Measurements from ENCODE around the gene TSHZ1. TPM values are rescaled to one million over a fixed set of nuclear protein-coding genes. Genes with fewer than 3 reads are reported as not detected.

Gene TSHZ1
- total RNA-seq, 2 experiments from 2014 or later, result 23.7 to 25.2 TPM

DNA sequence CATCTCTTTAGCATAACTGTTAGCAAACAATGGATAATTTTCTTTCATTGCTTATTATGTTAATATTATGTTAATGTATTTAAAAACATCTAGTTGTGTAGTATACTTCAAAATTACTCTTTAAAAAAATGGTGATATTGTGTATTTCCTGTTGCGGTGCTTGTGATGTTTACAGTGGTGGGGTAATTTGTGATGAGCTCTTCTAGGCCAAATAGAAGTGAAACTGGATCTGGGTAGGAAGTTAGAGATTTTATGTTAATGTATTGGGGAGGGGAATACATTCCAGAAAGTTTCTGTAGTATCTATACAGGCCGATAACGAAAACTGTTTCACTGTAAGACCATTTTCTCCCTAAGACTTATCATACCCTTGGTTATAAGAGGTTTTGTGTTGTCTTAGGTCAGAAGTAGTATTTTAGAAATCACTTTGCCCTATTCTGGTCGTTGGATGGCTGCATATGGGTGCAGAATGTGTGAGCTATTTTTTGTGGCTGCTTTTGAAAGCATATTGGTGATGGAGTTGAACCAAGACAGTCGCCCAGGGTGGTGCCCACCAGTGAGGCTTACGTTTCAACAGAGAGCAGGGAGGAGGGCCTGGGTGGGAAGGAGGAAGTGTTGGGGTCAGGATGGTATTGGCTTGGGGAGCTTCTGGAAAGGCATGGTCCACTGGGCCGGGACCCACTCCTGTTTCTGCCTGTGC is 5.8 kb downstream of the TSHZ1 start:
- H3K4me3 Mint-ChIP-seq, result peak overlapping the region; percentile 76
- POLR2A ChIA-PET, result interaction anchor here (2.0 kb wide), 1 partner anchor 30 kb away, joined by 6 read pairs; no protein-coding TSS in a partner anchor
- peaks cover 44% of the 10 kb centered on the region for H3K4me1 Mint-ChIP-seq
- no peaks in the 10 kb centered on the region for H3K27me3 Mint-ChIP-seq
- ATAC-seq (ENCODE audit: low read depth) (peak; percentile 62), DNase-seq (no peak)
- H3K27ac Mint-ChIP-seq, result peak overlapping the region; percentile 79
- peaks cover 3% of the 10 kb centered on the region for H3K36me3 Mint-ChIP-seq
- H3K9me3 Mint-ChIP-seq, result no peaks in the 10 kb centered on the region

DNA sequence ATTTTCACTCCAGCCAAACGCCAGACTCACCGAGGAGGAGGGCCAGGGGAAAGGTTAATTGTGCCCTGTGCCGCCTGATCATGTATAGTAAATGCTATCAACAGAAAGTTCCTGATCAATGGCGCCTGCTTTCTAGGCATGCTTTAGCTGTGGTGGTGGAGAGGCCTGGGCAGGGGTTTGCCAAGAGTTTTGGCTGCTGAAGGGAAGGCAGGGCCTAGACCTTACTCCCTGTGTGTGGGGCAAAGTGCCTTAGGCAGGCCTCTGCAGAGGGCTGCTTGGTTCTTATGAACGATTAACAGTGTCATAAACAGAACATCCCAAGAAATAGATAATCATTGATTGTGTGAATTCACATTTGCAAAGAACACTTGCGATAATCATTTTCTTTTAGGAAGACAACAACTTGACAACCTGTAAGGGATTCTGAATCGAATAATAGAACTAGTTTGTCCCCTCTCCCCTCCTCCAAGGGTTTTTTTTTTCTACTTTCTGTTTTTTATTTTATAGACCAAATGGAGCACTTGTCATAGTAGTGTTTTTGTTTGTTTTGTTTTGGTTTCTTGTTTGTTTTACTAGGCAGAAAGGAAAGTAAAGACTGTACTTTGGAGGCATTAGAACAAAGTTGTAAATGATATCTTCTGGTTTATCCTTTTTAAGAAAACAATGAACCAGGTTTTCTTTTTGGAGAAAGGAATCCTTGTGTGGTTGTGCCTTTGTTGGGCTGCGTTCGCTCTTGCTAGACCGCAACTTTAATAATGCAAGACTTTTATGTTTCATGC is 6.5 kb downstream of the TSHZ1 start:
- DNase-seq, result no peak
- Mint-ChIP-seq H3K27me3 (no peaks in the 10 kb centered on the region), H3K36me3 (peaks cover 3% of the 10 kb centered on the region), H3K4me3 (peak overlapping the region; percentile 76), H3K4me1 (peaks cover 46% of the 10 kb centered on the region), H3K27ac (peak overlapping the region; percentile 79), H3K9me3 (no peaks in the 10 kb centered on the region)
- no peak for ATAC-seq (ENCODE audit: low read depth)
- POLR2A ChIA-PET, result interaction anchor here (2.0 kb wide), 1 partner anchor 29 kb away, joined by 6 read pairs; no protein-coding TSS in a partner anchor

DNA sequence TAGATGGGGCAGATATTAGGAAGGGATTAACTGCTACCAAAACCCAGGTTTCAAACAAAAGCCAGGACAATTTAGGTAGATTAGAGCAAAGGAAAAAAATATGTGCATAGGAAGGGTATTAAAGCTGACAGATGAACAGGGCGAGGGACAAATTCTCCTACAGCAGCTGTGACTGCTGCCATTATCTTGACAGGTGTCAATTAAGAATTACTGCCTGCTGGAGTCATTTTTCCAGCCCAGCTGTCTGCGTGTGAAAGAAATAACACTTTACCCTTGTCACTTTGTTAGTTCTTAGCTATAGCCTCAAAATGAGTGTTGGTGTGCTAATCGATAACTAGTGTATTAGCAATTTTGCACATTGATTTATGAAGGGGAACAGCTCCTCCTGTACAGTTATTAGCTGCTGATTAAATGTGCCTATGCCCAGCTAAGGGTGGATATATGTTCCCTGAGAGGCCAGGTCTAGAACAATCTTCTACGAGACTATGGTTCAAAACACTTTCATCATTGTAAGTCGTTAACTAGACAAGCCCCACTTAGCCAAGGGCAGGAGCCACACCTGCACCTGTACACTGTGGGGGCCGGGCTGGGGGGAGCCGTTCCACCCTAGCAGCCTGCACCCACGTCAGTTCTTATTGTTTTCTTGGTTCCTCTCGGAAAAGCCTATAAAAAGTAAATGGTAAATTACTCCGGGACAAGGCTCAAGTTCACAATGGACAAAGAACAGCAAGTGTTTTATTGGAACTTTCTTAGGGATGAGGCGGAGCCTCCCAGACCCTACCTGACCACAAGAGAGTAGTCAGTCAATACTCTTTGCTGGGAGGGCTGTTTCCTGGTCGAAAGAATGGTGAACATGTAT is 7.7 kb downstream of the TSHZ1 start:
- peaks cover 3% of the 10 kb centered on the region for H3K36me3 Mint-ChIP-seq
- POLR2A ChIA-PET, result no interaction called here
- no peaks in the 10 kb centered on the region for H3K27me3 Mint-ChIP-seq
- no peak for DNase-seq
- no peak for ATAC-seq (ENCODE audit: low read depth)
- no peaks in the 10 kb centered on the region for H3K9me3 Mint-ChIP-seq
- peaks cover 39% of the 10 kb centered on the region for H3K4me1 Mint-ChIP-seq
- no peak overlapping the region for H3K4me3 Mint-ChIP-seq
- peak overlapping the region; percentile 46 for H3K27ac Mint-ChIP-seq

DNA sequence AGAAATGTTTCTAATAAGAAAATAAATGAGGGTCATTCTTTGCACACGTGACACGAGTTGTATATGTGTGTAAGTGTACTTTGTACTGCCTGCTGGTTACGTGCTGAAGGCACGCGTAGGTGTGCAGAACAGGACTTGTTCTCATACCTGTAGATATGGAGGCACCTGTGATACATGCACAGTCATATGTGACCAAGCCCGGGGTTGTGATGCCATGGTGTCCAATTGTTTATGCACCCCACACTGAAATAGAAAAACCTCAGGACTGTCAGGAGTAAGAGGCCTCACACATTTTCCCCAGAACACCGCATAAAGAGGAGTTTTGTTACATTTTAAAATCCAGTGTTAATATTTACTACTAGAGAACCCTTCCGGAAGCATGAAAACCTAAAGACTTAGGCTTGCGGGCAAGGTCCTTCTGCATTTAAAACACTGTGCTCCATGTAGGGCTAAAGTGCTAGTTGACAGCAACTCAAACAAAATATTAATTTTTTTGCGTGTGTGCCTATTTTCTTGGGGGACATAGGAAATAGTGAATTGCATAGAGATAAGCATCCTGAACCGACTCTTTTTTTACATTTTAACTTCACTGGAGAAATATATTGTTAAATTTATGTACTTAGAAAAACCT is 9.3 kb downstream of the TSHZ1 start:
- no peak overlapping the region for H3K4me3 Mint-ChIP-seq
- POLR2A ChIA-PET, result interaction anchor here (1.8 kb wide), 1 partner anchor 9 kb away, joined by 7 read pairs; the partner anchor contains the start of gene TSHZ1
- no peak for DNase-seq

GRCh38 chr18:75220551-75221355 is 10.2 kb downstream of the TSHZ1 start:
- Mint-ChIP-seq H3K36me3 (peaks cover 2% of the 10 kb centered on the region), H3K4me1 (peaks cover 26% of the 10 kb centered on the region), H3K4me3 (no peak overlapping the region), H3K9me3 (no peaks in the 10 kb centered on the region), H3K27me3 (no peaks in the 10 kb centered on the region), H3K27ac (no peak overlapping the region)
- ATAC-seq (ENCODE audit: low read depth), result no peak
- DNase-seq, result no peak
- POLR2A ChIA-PET, result interaction anchor here (1.8 kb wide), 1 partner anchor 10 kb away, joined by 7 read pairs; the partner anchor contains the start of gene TSHZ1

More for the DNA sequence above, 9.3 kb downstream of the TSHZ1 start:
- no peaks in the 10 kb centered on the region for H3K9me3 Mint-ChIP-seq
- H3K36me3 Mint-ChIP-seq, result peaks cover 2% of the 10 kb centered on the region
- H3K4me1 Mint-ChIP-seq, result peaks cover 33% of the 10 kb centered on the region
- no peak overlapping the region for H3K27ac Mint-ChIP-seq
- no peak for ATAC-seq (ENCODE audit: low read depth)
- no peaks in the 10 kb centered on the region for H3K27me3 Mint-ChIP-seq

DNA sequence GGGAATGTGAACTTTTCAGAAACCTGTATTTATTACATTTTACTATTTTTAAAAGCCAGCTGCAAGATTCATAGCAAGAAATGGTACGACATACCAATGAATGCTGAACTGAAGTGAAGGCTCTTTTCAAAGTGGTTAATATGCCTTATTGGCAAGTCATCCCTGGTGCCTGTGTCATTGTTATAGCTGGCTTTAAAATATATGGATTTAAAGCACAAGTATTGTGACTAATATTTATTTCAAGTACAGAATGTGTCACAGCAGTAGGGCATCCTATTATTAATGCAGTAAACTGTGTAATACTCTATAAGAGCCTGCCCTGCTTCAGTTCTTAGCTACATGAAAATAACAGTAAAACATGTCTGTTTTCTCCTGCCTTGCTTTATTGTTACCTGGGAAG is 10.8 kb downstream of the TSHZ1 start:
- H3K27me3 Mint-ChIP-seq, result no peaks in the 10 kb centered on the region
- no peak overlapping the region for H3K27ac Mint-ChIP-seq
- H3K36me3 Mint-ChIP-seq, result peaks cover 3% of the 10 kb centered on the region
- DNase-seq (no peak), ATAC-seq (ENCODE audit: low read depth) (no peak)
- no peak overlapping the region for H3K4me3 Mint-ChIP-seq
- peaks cover 23% of the 10 kb centered on the region for H3K4me1 Mint-ChIP-seq
- POLR2A ChIA-PET, result interaction anchor here (0.7 to 1.8 kb wide), 2 partner anchors 11 to 12 kb away, joined by 5 to 7 read pairs; partner anchors contain the start of genes PTGR3 and TSHZ1
- no peaks in the 10 kb centered on the region for H3K9me3 Mint-ChIP-seq

GRCh38 chr18:75221897-75222296 is 11.3 kb downstream of the TSHZ1 start:
- ATAC-seq (ENCODE audit: low read depth) (no peak), DNase-seq (no peak)
- peak overlapping the region; percentile 42 for H3K4me3 Mint-ChIP-seq
- peak overlapping the region; percentile 58 for H3K27ac Mint-ChIP-seq
- H3K4me1 Mint-ChIP-seq, result peaks cover 22% of the 10 kb centered on the region
- POLR2A ChIA-PET, result interaction anchor here (0.7 kb wide), 1 partner anchor 13 kb away, joined by 5 read pairs; the partner anchor contains the start of gene PTGR3
- no peaks in the 10 kb centered on the region for H3K9me3 Mint-ChIP-seq
- peaks cover 3% of the 10 kb centered on the region for H3K36me3 Mint-ChIP-seq
- H3K27me3 Mint-ChIP-seq, result no peaks in the 10 kb centered on the region

- no peaks in the 10 kb centered on the region for H3K9me3 Mint-ChIP-seq
- no peak overlapping the region for H3K27ac Mint-ChIP-seq
- H3K4me1 Mint-ChIP-seq, result peaks cover 26% of the 10 kb centered on the region
- ATAC-seq (ENCODE audit: low read depth), result no peak
- POLR2A ChIA-PET, result no interaction called here
- no peaks in the 10 kb centered on the region for H3K27me3 Mint-ChIP-seq
- H3K4me3 Mint-ChIP-seq, result no peak overlapping the region
- no peak for DNase-seq
- H3K36me3 Mint-ChIP-seq, result peaks cover 3% of the 10 kb centered on the region
These were observed 11.8 kb downstream of the TSHZ1 start for GRCh38 chr18:75222407-75222806.

- H3K9me3 Mint-ChIP-seq, result no peaks in the 10 kb centered on the region
- no peak overlapping the region for H3K4me3 Mint-ChIP-seq
- no peaks in the 10 kb centered on the region for H3K27me3 Mint-ChIP-seq
- POLR2A ChIA-PET, result interaction anchor here (0.7 kb wide), 1 partner anchor 233 kb away, joined by 5 read pairs; no protein-coding TSS in a partner anchor
- H3K27ac Mint-ChIP-seq, result no peak overlapping the region
- H3K36me3 Mint-ChIP-seq, result peaks cover 3% of the 10 kb centered on the region
- no peak for DNase-seq
- H3K4me1 Mint-ChIP-seq, result peaks cover 28% of the 10 kb centered on the region
- no peak for ATAC-seq (ENCODE audit: low read depth)
These were observed 13.2 kb downstream of the TSHZ1 start for GRCh38 chr18:75223687-75224347.

DNA sequence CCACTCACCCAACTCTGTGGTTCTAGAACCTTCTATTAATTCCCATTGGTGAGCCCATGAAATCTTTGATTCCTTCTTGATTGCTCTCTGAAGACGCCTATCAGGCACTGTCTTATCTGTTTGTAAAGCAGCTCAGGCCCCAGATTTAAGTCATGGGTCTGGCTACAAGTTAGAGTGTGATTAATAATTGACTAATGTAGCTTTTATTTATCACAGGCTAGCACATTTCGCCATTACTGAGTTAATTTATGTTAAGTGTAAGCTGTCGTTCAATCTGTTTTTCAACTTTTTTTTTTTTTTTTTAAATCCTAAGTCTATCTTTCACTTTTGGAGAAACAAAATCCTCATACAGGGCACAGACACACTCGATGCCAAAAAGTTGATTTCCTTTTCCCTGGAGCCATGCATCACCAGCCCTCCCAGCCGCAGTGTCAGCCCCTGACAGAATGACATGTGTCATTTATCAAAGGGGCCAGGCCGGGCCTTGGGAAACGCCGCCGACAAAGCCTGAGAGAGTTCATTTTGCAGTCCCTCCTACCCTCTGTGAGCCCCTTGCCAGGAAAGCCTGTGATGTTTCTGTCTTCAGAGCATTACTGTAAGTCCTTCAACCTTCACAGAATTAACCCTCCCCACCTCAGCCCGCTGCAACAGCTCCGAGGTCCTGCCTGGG is 15.8 kb downstream of the TSHZ1 start:
- H3K4me3 Mint-ChIP-seq, result peak overlapping the region; percentile 44
- H3K36me3 Mint-ChIP-seq, result peaks cover 8% of the 10 kb centered on the region
- H3K27ac Mint-ChIP-seq, result peak overlapping the region; percentile 16
- POLR2A ChIA-PET, result no interaction called here
- H3K27me3 Mint-ChIP-seq, result no peaks in the 10 kb centered on the region
- peaks cover 32% of the 10 kb centered on the region for H3K4me1 Mint-ChIP-seq
- H3K9me3 Mint-ChIP-seq, result no peaks in the 10 kb centered on the region
- ATAC-seq (ENCODE audit: low read depth) (no peak), DNase-seq (no peak)

- peaks cover 31% of the 10 kb centered on the region for H3K4me1 Mint-ChIP-seq
- POLR2A ChIA-PET, result no interaction called here
These were observed 16.3 kb downstream of the TSHZ1 start for GRCh38 chr18:75226956-75227316.

More at GRCh38 chr18:75226956-75227316, 16.3 kb downstream of the TSHZ1 start:
- no peaks in the 10 kb centered on the region for H3K27me3 Mint-ChIP-seq
- no peak for DNase-seq
- peak overlapping the region; percentile 16 for H3K27ac Mint-ChIP-seq
- H3K4me3 Mint-ChIP-seq, result peak overlapping the region; percentile 44
- H3K9me3 Mint-ChIP-seq, result no peaks in the 10 kb centered on the region
- ATAC-seq (ENCODE audit: low read depth), result no peak
- peaks cover 8% of the 10 kb centered on the region for H3K36me3 Mint-ChIP-seq
